Kidney (tissue), 14 donors: ENCODE data around the gene PLB1. TPM values are rescaled to one million over a fixed set of nuclear protein-coding genes. Genes with fewer than 3 reads are reported as not detected.

Experiments used
- DNase-seq, 5 donors: peaks; one replicate each; pipeline ENCODE4 v3.0.0-alpha.2; 2013 to 2020
- FAIRE-seq: peaks from 2 replicates; lab custom pipeline; 2012; peaks lifted over from hg19 to GRCh38; lab: Jason Lieb, UNC
- H3K27ac ChIP-seq, 2 donors: one replicate each; pipeline ENCODE4 v1.7.0; 2013; ENCODE audit warnings: low read depth in 2 of 2, low read length in 2 of 2, inconsistent platforms in 1 of 2
- H3K27me3 ChIP-seq: one replicate; pipeline ENCODE4 v1.7.1; 2013; ENCODE audit warnings: low read length, inconsistent platforms; ENCODE audit not compliant: control insufficient read depth, insufficient read depth
- H3K36me3 ChIP-seq, 3 donors: one replicate each; pipeline versions ENCODE4 v1.7.0 to v1.7.1; 2013; ENCODE audit warnings: low read length in 3 of 3, control low read depth in 1 of 3, inconsistent platforms in 1 of 3; ENCODE audit not compliant: insufficient read depth in 3 of 3, control insufficient read depth in 2 of 3
- H3K4me1 ChIP-seq, 3 donors: one replicate each; pipeline versions ENCODE4 v1.7.0 to v1.7.1; 2013; ENCODE audit warnings: low read length in 3 of 3, inconsistent platforms in 1 of 3, low read depth in 1 of 3; ENCODE audit not compliant: control insufficient read depth in 2 of 3, insufficient read depth in 2 of 3
- H3K4me3 ChIP-seq, 3 donors: one replicate each; pipeline versions ENCODE4 v1.7.0 to v1.8.1; 2013; ENCODE audit warnings: low read length in 3 of 3, control low read depth in 1 of 3, inconsistent platforms in 1 of 3
- H3K9ac ChIP-seq, 3 donors: one replicate each; pipeline versions ENCODE4 v1.7.0 to v1.7.1; 2013; ENCODE audit warnings: low read length in 3 of 3, control low read depth in 1 of 3, inconsistent platforms in 1 of 3
- H3K9me3 ChIP-seq, 3 donors: one replicate each; pipeline versions ENCODE4 v1.7.0 to v1.7.1; 2013; ENCODE audit warnings: low read length in 3 of 3, control low read depth in 1 of 3, inconsistent platforms in 1 of 3; ENCODE audit not compliant: control insufficient read depth in 2 of 3, insufficient read depth in 1 of 3
- CTCF ChIP-seq: IDR thresholded peaks from 3 replicates; pipeline ENCODE4 v1.5.1; 2012; ENCODE audit warnings: mild to moderate bottlenecking, moderate library complexity, borderline replicate concordance; ENCODE audit not compliant: insufficient read depth; ENCODE audit errors: extremely low read depth
- intact Hi-C: fragments of 100-400 bp; cut with DNase I; formaldehyde crosslinking; loops from one replicate; pipeline ENCODE4 v1.11.1; 2022
- polyA plus RNA-seq: library from polyadenylated mRNA; stranded (reverse); fragments of 350-450 nt; fragmentation: Illumina TruSeq; extraction: RNeasy Lipid Tissue Mini Kit (QIAGEN cat#74804); gene quantifications from one replicate; pipeline ENCODE4 v1.2.3, GENCODE V29; 2014; ENCODE audit warnings: low read depth, low replicate concordance; ENCODE audit not compliant: insufficient read depth
- total RNA-seq: library from RNA; stranded (reverse); fragmentation: NEBNext Ultra II Directional; extraction: Animal tissue kit (Norgen Biotek cat#: 25700); gene quantifications from one replicate; pipeline ENCODE4 v1.2.1, GENCODE V29; 2021
- donor health status: control.
- donor health status: control.
- donor health status: control.
- donor health status: control.
- donor health status: control.
- donor health status: DM: yes; HTN: yes; CAD: no.
- donor health status: Normal renal cell carcinoma (clear cell type).

PLB1 gene
- total and polyA plus RNA-seq, 2 donors from 2014 or later, result 0.95 to 6.8 TPM

- no peaks in the 10 kb centered on the region for H3K36me3 ChIP-seq
- H3K27me3 ChIP-seq, result no peaks in the 10 kb centered on the region
- intact Hi-C loops, result no loop called here
- H3K4me3 ChIP-seq, result no peak overlapping the region
- FAIRE-seq (no peak), DNase-seq (no peak)
- no peak overlapping the region for H3K27ac ChIP-seq
- H3K9ac ChIP-seq, result no peak overlapping the region
- no peaks in the 10 kb centered on the region for H3K9me3 ChIP-seq
- no peak for TF ChIP-seq CTCF
- no peaks in the 10 kb centered on the region for H3K4me1 ChIP-seq
Measured at GRCh38 chr2:28578774-28579173, 82.9 kb downstream of the PLB1 start.

- Histone ChIP-seq H3K4me1 (peaks cover 0 to 4% (median 0%) of the 10 kb centered on the region in 3 donors), H3K27ac (no peak overlapping the region), H3K9ac (no peak overlapping the region), H3K36me3 (no peaks in the 10 kb centered on the region), H3K4me3 (no peak overlapping the region), H3K9me3 (no peaks in the 10 kb centered on the region), H3K27me3 (no peaks in the 10 kb centered on the region)
- no peak for FAIRE-seq
- DNase-seq, result no peak
- intact Hi-C loops, result no loop called here
- no peak for TF ChIP-seq CTCF
Measured at GRCh38 chr2:28579606-28580005, 83.7 kb downstream of the PLB1 start.

- no peak overlapping the region for H3K27ac ChIP-seq
- no peak for DNase-seq
- no peaks in the 10 kb centered on the region for H3K9me3 ChIP-seq
- H3K4me1 ChIP-seq, result peaks cover 0 to 4% (median 0%) of the 10 kb centered on the region in 3 donors
- H3K36me3 ChIP-seq, result no peaks in the 10 kb centered on the region
- no peak for FAIRE-seq
- no peak overlapping the region for H3K9ac ChIP-seq
- H3K4me3 ChIP-seq, result no peak overlapping the region
- intact Hi-C loops, result no loop called here
- H3K27me3 ChIP-seq, result no peaks in the 10 kb centered on the region
- no peak for TF ChIP-seq CTCF
Measured at GRCh38 chr2:28580078-28580477, 84.2 kb downstream of the PLB1 start.

- Histone ChIP-seq H3K4me1 (peaks cover 0 to 4% (median 0%) of the 10 kb centered on the region in 3 donors), H3K27ac (no peak overlapping the region), H3K36me3 (no peaks in the 10 kb centered on the region), H3K4me3 (no peak overlapping the region), H3K9me3 (no peaks in the 10 kb centered on the region), H3K9ac (no peak overlapping the region), H3K27me3 (no peaks in the 10 kb centered on the region)
- DNase-seq (no peak), FAIRE-seq (no peak)
- no peak for TF ChIP-seq CTCF
- intact Hi-C loops, result no loop called here
Measured at GRCh38 chr2:28581312-28581711, 85.5 kb downstream of the PLB1 start.
